ENCODE data around the gene PDE9A.

PDE9A gene

GRCh38 chr21:42650033-42650370 lies 3.4 kb upstream of the PDE9A start:
- no peaks in the 10 kb centered on the region for H3K36me3 ChIP-seq (replicated peaks; ENCODE audit: insufficient read depth, low read length)
- H3K4me3 ChIP-seq (ENCODE audit: low read length): no peak overlapping the region
- H3K9me2 ChIP-seq (replicated peaks; ENCODE audit: insufficient read depth, low read length): no peaks in the 10 kb centered on the region
- H4K20me1 ChIP-seq (ENCODE audit: insufficient read depth, low read length): no peaks in the 10 kb centered on the region
- H2AFZ ChIP-seq (ENCODE audit: low read length): no peak overlapping the region
- H3K27ac ChIP-seq (ENCODE audit: low read length): no peak overlapping the region
- no peak overlapping the region for H3K9ac ChIP-seq (ENCODE audit: low read length)
- no peak for DNase-seq
- H3K27me3 ChIP-seq (replicated peaks; ENCODE audit: insufficient read depth, low read length): peaks cover 93% of the 10 kb centered on the region
- H3K79me2 ChIP-seq (ENCODE audit: low read length): no peaks in the 10 kb centered on the region
- TF ChIP-seq CTCF (IDR thresholded peaks at IDR 0.05; ENCODE audit: low read length): no peak
- no peak for TF ChIP-seq EZH2 (optimal IDR thresholded peaks at IDR 0.05; ENCODE audit: low read depth, low read length)
- TF ChIP-seq EZH2phosphoT487 (IDR thresholded peaks at IDR 0.05; ENCODE audit: low read length): no peak
- no peaks in the 10 kb centered on the region for H3K9me3 ChIP-seq (replicated peaks; ENCODE audit: insufficient read depth, low read length)
- H3K4me2 ChIP-seq (ENCODE audit: low read depth, low read length): no peak overlapping the region
- 0 out of 2 replicates have a peak, but pooled peaks cover 3% of the 10 kb centered on the region for H3K4me1 ChIP-seq (ENCODE audit: low read length)
- no peaks in the 10 kb centered on the region for H3F3A ChIP-seq (ENCODE audit: insufficient read depth, low read length)

GRCh38 chr21:42650441-42651421 lies 2.7 kb upstream of the PDE9A start:
- no peak overlapping the region for H3K4me2 ChIP-seq (ENCODE audit: low read depth, low read length)
- no peak for TF ChIP-seq CTCF (IDR thresholded peaks at IDR 0.05; ENCODE audit: low read length)
- no peak for TF ChIP-seq EZH2phosphoT487 (IDR thresholded peaks at IDR 0.05; ENCODE audit: low read length)
- no peak for TF ChIP-seq EZH2 (optimal IDR thresholded peaks at IDR 0.05; ENCODE audit: low read depth, low read length)
- H3K27me3 ChIP-seq (replicated peaks; ENCODE audit: insufficient read depth, low read length): peaks cover 93% of the 10 kb centered on the region
- no peak overlapping the region for H2AFZ ChIP-seq (ENCODE audit: low read length)
- H3K36me3 ChIP-seq (replicated peaks; ENCODE audit: insufficient read depth, low read length): no peaks in the 10 kb centered on the region
- no peaks in the 10 kb centered on the region for H3K4me1 ChIP-seq (ENCODE audit: low read length)
- H3K9me3 ChIP-seq (replicated peaks; ENCODE audit: insufficient read depth, low read length): no peaks in the 10 kb centered on the region
- H3K79me2 ChIP-seq (ENCODE audit: low read length): no peaks in the 10 kb centered on the region
- no peak overlapping the region for H3K9ac ChIP-seq (ENCODE audit: low read length)
- DNase-seq: no peak
- no peak overlapping the region for H3K4me3 ChIP-seq (ENCODE audit: low read length)
- H3F3A ChIP-seq (ENCODE audit: insufficient read depth, low read length): no peaks in the 10 kb centered on the region
- no peaks in the 10 kb centered on the region for H4K20me1 ChIP-seq (ENCODE audit: insufficient read depth, low read length)
- H3K27ac ChIP-seq (ENCODE audit: low read length): no peak overlapping the region
- H3K9me2 ChIP-seq (replicated peaks; ENCODE audit: insufficient read depth, low read length): no peaks in the 10 kb centered on the region

- no peak overlapping the region for H3K9ac ChIP-seq (ENCODE audit: low read length)
- TF ChIP-seq EZH2phosphoT487 (IDR thresholded peaks at IDR 0.05; ENCODE audit: low read length) (no peak), EZH2 (optimal IDR thresholded peaks at IDR 0.05; ENCODE audit: low read depth, low read length) (no peak), CTCF (IDR thresholded peaks at IDR 0.05; ENCODE audit: low read length) (no peak)
- H3K79me2 ChIP-seq (ENCODE audit: low read length): no peaks in the 10 kb centered on the region
- H3K9me3 ChIP-seq (replicated peaks; ENCODE audit: insufficient read depth, low read length): no peaks in the 10 kb centered on the region
- no peaks in the 10 kb centered on the region for H3K9me2 ChIP-seq (replicated peaks; ENCODE audit: insufficient read depth, low read length)
- no peaks in the 10 kb centered on the region for H3F3A ChIP-seq (ENCODE audit: insufficient read depth, low read length)
- no peak overlapping the region for H3K4me2 ChIP-seq (ENCODE audit: low read depth, low read length)
- H3K4me1 ChIP-seq (ENCODE audit: low read length): no peaks in the 10 kb centered on the region
- H3K36me3 ChIP-seq (replicated peaks; ENCODE audit: insufficient read depth, low read length): no peaks in the 10 kb centered on the region
- H3K27ac ChIP-seq (ENCODE audit: low read length): no peak overlapping the region
- DNase-seq: no peak
- H3K27me3 ChIP-seq (replicated peaks; ENCODE audit: insufficient read depth, low read length): peaks cover 93% of the 10 kb centered on the region
- H3K4me3 ChIP-seq (ENCODE audit: low read length): no peak overlapping the region
- H2AFZ ChIP-seq (ENCODE audit: low read length): no peak overlapping the region
- no peaks in the 10 kb centered on the region for H4K20me1 ChIP-seq (ENCODE audit: insufficient read depth, low read length)
These were observed 1.7 kb upstream of the PDE9A start for GRCh38 chr21:42651515-42652401.
